ENCODE data around the gene ABTB2.

GRCh38 chr11:34182425-34182824 lies 175.4 kb downstream of the ABTB2 start:
- no peak for TF ChIP-seq EP300 (IDR thresholded peaks at IDR 0.05)
- TF ChIP-seq POLR2AphosphoS5 (IDR thresholded peaks at IDR 0.05) = no peak
